Endothelial cell of umbilical vein (primary cell): ENCODE measurements around the gene PRKCZ. TPM values are rescaled to one million over a fixed set of nuclear protein-coding genes. Genes with fewer than 3 reads are reported as not detected.

Source experiments
- BruUV-seq: library from RNA; stranded (reverse); fragments of 400-500 nt; replicated peaks from 2 replicates; lab custom pipeline; 2021; lab: Mats Ljungman, UMichigan
- CTCF ChIA-PET: fragments of 300-600, 350-600 bp; sonication (Branson Sonifier 250); formaldehyde crosslinking; loops from one replicate; lab custom pipeline; 2021; ENCODE audit warnings: antibody characterized with exemption, inconsistent platforms; lab: Charles Lee
- POLR2A ChIA-PET: fragments of 300-600, 350-600 bp; sonication (Branson Sonifier 250); formaldehyde crosslinking; loops from one replicate; lab custom pipeline; 2021; ENCODE audit warnings: antibody characterized with exemption, inconsistent platforms; lab: Charles Lee
- DNase-seq: peaks from one replicate; pipeline ENCODE4 v3.0.0-alpha.2; 2011; ENCODE audit warnings: low read depth, low spot score
- FAIRE-seq: peaks from 2 replicates; lab custom pipeline; 2011; peaks lifted over from hg19 to GRCh38; lab: Jason Lieb, UNC
- H2AFZ ChIP-seq: 2 replicates; pipeline ENCODE4 v1.6.0; 2012; ENCODE audit warnings: low read depth, low read length, control low read depth, inconsistent platforms
- H3K27ac ChIP-seq: 2 replicates; pipeline ENCODE4 v1.5.1; 2011; ENCODE audit warnings: low read depth, mild to moderate bottlenecking, control low read depth, low read length, moderate library complexity; ENCODE audit not compliant: insufficient read depth
- H3K27me3 ChIP-seq, 2 experiments: 2 replicates each; pipeline versions ENCODE4 v1.6.0 to v1.6.1; 2011; ENCODE audit warnings: low read length in 2 of 2, mixed read lengths in 1 of 2; ENCODE audit not compliant: control insufficient read depth in 2 of 2, insufficient read depth in 2 of 2
- H3K36me3 ChIP-seq, 2 experiments: 2 replicates in 1 of 2; 3 replicates in 1 of 2; pipeline ENCODE4 v1.5.1; 2011; ENCODE audit warnings: low read length in 2 of 2, mild to moderate bottlenecking in 1 of 2, moderate library complexity in 1 of 2; ENCODE audit not compliant: control insufficient read depth in 2 of 2, insufficient read depth in 2 of 2; ENCODE audit errors: extremely low read depth in 1 of 2
- H3K4me1 ChIP-seq: 3 replicates; pipeline ENCODE4 v1.5.1; 2011; ENCODE audit warnings: mild to moderate bottlenecking, low read length; ENCODE audit not compliant: control insufficient read depth, insufficient read depth; ENCODE audit errors: extremely low read depth
- H3K4me2 ChIP-seq: 2 replicates; pipeline ENCODE4 v1.6.1; 2011; ENCODE audit warnings: low read length, control low read depth, mixed read lengths; ENCODE audit not compliant: insufficient read depth
- H3K4me3 ChIP-seq, 3 experiments: fragments of 200-600 bp in 1 of 3; sonication (generic), shearing (Covaris generic) in 1 of 3; replicated peaks in 1 of 3; 2 replicates each; pipeline ENCODE4 v1.5.1; 2011 to 2016; ENCODE audit warnings: control low read depth in 3 of 3, low read length in 3 of 3, mild to moderate bottlenecking in 2 of 3, inconsistent platforms in 1 of 3, low read depth in 1 of 3, moderate library complexity in 1 of 3; ENCODE audit not compliant: insufficient read depth in 1 of 3
- H3K79me2 ChIP-seq: 2 replicates; pipeline ENCODE4 v1.6.0; 2012; ENCODE audit warnings: low read length, inconsistent platforms; ENCODE audit not compliant: control insufficient read depth, insufficient read depth
- H3K9ac ChIP-seq: replicated peaks from 2 replicates; pipeline ENCODE3; 2011; ENCODE audit warnings: low read length, control low read depth; ENCODE audit not compliant: insufficient read depth; ENCODE audit errors: extremely low read depth
- H3K9me1 ChIP-seq: replicated peaks from 3 replicates; pipeline ENCODE4 v1.6.0; 2011; ENCODE audit warnings: mild to moderate bottlenecking, low read length; ENCODE audit not compliant: control insufficient read depth, insufficient read depth; ENCODE audit errors: extremely low read depth
- H3K9me3 ChIP-seq: replicated peaks from 2 replicates; pipeline ENCODE4 v1.5.1; 2012; ENCODE audit warnings: low read length, inconsistent platforms; ENCODE audit not compliant: control insufficient read depth, insufficient read depth
- H4K20me1 ChIP-seq: replicated peaks from 2 replicates; pipeline ENCODE3; 2011; ENCODE audit warnings: mild to moderate bottlenecking, low read length; ENCODE audit not compliant: control insufficient read depth, insufficient read depth; ENCODE audit errors: extremely low read depth
- EZH2 ChIP-seq: IDR thresholded peaks from 2 replicates; pipeline ENCODE4 v1.6.1; 2012; ENCODE audit warnings: borderline replicate concordance, low read depth, mild to moderate bottlenecking, moderate library complexity, low read length, inconsistent platforms; ENCODE audit not compliant: severe bottlenecking
- FOS ChIP-seq: IDR thresholded peaks from 2 replicates; pipeline ENCODE4 v1.6.1; 2011; ENCODE audit warnings: mild to moderate bottlenecking, low read length, moderate library complexity, borderline replicate concordance; ENCODE audit not compliant: insufficient read depth
- GATA2 ChIP-seq: IDR thresholded peaks from 2 replicates; pipeline ENCODE4 v1.7.0; 2011; ENCODE audit warnings: low read depth, mild to moderate bottlenecking, moderate library complexity, mixed read lengths, low read length; ENCODE audit not compliant: insufficient read length, insufficient read depth
- JUN ChIP-seq: IDR thresholded peaks from 2 replicates; pipeline ENCODE4 v1.6.1; 2011; ENCODE audit warnings: borderline replicate concordance, low read depth; ENCODE audit not compliant: insufficient read length, insufficient read depth
- MYC ChIP-seq: IDR thresholded peaks from one replicate; pipeline ENCODE4 v1.6.1; 2011; ENCODE audit warnings: mild to moderate bottlenecking, low read depth, low read length
- POLR2A ChIP-seq: IDR thresholded peaks from 2 replicates; pipeline ENCODE4 v1.6.1; 2012; ENCODE audit warnings: low read depth, mild to moderate bottlenecking, control low read depth, low read length
- POLR2AphosphoS5 ChIP-seq: IDR thresholded peaks from 2 replicates; pipeline ENCODE4 v1.6.1; 2012; ENCODE audit warnings: low read depth, mild to moderate bottlenecking, control low read depth, low read length, moderate library complexity; ENCODE audit not compliant: insufficient read depth
- dilution Hi-C: fragments of 300-500 bp; cut with MboI; formaldehyde crosslinking; loops from one replicate; pipeline ENCODE4 v1.15.0; 2019; ENCODE audit warnings: low sequenced_read_pairs; ENCODE audit not compliant: extremely low pct_ligation_motif_present
- intact Hi-C: fragments of 100-400 bp; cut with micrococcal nuclease; formaldehyde crosslinking; loops from one replicate; pipeline ENCODE4 v1.10.0; 2022
- polyA plus RNA-seq, 4 experiments: library from polyadenylated mRNA; depleted of rRNA in 3 of 4; stranded (reverse) in 3 of 4; unstranded in 1 of 4; fragments of >200 nt; gene quantifications; 2 replicates each; pipeline versions ENCODE4 v1.2.1 to v1.2.3, GENCODE V29; 2011 to 2012; ENCODE audit warnings: missing spikeins in 1 of 4
- total RNA-seq: library from RNA; stranded (reverse); gene quantifications from 2 replicates; pipeline ENCODE4 v1.2.3, GENCODE V29; 2021
- TF ChIP-seq, protein P1 (sequence below), 2 donors: IDR thresholded peaks; 1 replicate in 1 of 2; 2 replicates in 1 of 2; pipeline ENCODE4 v1.5.1; 2011; ENCODE audit warnings: low read length in 2 of 2, mild to moderate bottlenecking in 2 of 2, moderate library complexity in 2 of 2, control low read depth in 1 of 2, inconsistent platforms in 1 of 2, low read depth in 1 of 2; ENCODE audit not compliant: insufficient read depth in 1 of 2; ENCODE audit errors: extremely low read depth in 1 of 2
- TF ChIP-seq, protein P2 (sequence below): IDR thresholded peaks from 2 replicates; pipeline ENCODE4 v1.6.1; 2011; ENCODE audit not compliant: insufficient read depth, insufficient read length

The PRKCZ gene
- total and polyA plus RNA-seq, 2 donors (not counting 3 experiments of a cell fraction or from before 2014, with no cell fraction given) = 0.22 to 1.7 TPM

DNA sequence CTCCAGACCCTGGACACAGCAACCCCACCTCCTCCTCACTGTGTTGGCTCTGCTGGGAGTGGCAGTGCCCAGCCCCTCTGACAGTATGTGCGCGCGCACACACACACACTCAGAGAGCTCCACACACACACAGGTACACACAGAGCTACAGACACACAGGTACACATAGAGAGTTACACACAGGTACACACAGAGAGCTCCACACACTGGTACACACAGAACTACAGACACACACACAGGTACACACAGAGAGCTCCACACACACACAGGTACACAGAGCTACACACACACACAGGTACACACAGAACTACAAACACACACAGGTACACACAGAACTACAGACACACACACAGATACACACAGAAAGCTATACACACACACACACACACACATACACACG, 6.3 kb upstream of the PRKCZ start:
- ChIA-PET POLR2A (no interaction called here), CTCF (interaction anchor here (1.1 to 4.2 kb wide), 15 partner anchors 9 to 130 kb away, joined by 4 to 108 read pairs (median 5); partner anchors contain the start of gene CFAP74)
- H3K79me2 ChIP-seq = no peaks in the 10 kb centered on the region
- DNase-seq = no peak
- H4K20me1 ChIP-seq = no peaks in the 10 kb centered on the region
- H2AFZ ChIP-seq = no peak overlapping the region
- H3K27ac ChIP-seq = no peak overlapping the region
- no peak overlapping the region for H3K4me2 ChIP-seq
- BruUV-seq = no TSS peak
- intact Hi-C loops (no loop called here), dilution Hi-C loops (no loop called here)
- H3K36me3 ChIP-seq = no peaks in the 10 kb centered on the region
- no peaks in the 10 kb centered on the region for H3K9me3 ChIP-seq
- peaks cover 0 to 5% of the 10 kb centered on the region in 2 experiments for H3K27me3 ChIP-seq
- no peak for FAIRE-seq
- H3K9ac ChIP-seq = no peak overlapping the region
- TF ChIP-seq POLR2A (no peak), FOS (no peak), EZH2 (no peak), JUN (no peak), GATA2 (no peak), MYC (no peak), POLR2AphosphoS5 (no peak)
- TF ChIP-seq, protein P1, sequence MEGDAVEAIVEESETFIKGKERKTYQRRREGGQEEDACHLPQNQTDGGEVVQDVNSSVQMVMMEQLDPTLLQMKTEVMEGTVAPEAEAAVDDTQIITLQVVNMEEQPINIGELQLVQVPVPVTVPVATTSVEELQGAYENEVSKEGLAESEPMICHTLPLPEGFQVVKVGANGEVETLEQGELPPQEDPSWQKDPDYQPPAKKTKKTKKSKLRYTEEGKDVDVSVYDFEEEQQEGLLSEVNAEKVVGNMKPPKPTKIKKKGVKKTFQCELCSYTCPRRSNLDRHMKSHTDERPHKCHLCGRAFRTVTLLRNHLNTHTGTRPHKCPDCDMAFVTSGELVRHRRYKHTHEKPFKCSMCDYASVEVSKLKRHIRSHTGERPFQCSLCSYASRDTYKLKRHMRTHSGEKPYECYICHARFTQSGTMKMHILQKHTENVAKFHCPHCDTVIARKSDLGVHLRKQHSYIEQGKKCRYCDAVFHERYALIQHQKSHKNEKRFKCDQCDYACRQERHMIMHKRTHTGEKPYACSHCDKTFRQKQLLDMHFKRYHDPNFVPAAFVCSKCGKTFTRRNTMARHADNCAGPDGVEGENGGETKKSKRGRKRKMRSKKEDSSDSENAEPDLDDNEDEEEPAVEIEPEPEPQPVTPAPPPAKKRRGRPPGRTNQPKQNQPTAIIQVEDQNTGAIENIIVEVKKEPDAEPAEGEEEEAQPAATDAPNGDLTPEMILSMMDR (IDR thresholded peaks at IDR 0.05; ENCODE audit: extremely low read depth in 1 of 2, insufficient read depth in 1 of 2, low read depth in 1 of 2, low read length in 2 of 2) = no peak
- TF ChIP-seq, protein P2, sequence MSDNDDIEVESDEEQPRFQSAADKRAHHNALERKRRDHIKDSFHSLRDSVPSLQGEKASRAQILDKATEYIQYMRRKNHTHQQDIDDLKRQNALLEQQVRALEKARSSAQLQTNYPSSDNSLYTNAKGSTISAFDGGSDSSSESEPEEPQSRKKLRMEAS = no peak
- H3K9me1 ChIP-seq = no peaks in the 10 kb centered on the region
- no peak overlapping the region for H3K4me3 ChIP-seq
- no peaks in the 10 kb centered on the region for H3K4me1 ChIP-seq
